HG03064 (cell line): ENCODE results near the gene HS6ST1.

Experiments used
- ATAC-seq: cut with Tn5 transposase; IDR thresholded peaks from one replicate; pipeline ENCODE4 v1.9.1; 2021; ENCODE audit warnings: low read depth; ENCODE audit not compliant: unreplicated experiment

HS6ST1 gene

GRCh38 chr2:128350736-128351135, 32.1 kb upstream of the HS6ST1 start:
- no peak for ATAC-seq

- no peak for ATAC-seq
Measured at GRCh38 chr2:128348701-128349100, 30.0 kb upstream of the HS6ST1 start.

DNA sequence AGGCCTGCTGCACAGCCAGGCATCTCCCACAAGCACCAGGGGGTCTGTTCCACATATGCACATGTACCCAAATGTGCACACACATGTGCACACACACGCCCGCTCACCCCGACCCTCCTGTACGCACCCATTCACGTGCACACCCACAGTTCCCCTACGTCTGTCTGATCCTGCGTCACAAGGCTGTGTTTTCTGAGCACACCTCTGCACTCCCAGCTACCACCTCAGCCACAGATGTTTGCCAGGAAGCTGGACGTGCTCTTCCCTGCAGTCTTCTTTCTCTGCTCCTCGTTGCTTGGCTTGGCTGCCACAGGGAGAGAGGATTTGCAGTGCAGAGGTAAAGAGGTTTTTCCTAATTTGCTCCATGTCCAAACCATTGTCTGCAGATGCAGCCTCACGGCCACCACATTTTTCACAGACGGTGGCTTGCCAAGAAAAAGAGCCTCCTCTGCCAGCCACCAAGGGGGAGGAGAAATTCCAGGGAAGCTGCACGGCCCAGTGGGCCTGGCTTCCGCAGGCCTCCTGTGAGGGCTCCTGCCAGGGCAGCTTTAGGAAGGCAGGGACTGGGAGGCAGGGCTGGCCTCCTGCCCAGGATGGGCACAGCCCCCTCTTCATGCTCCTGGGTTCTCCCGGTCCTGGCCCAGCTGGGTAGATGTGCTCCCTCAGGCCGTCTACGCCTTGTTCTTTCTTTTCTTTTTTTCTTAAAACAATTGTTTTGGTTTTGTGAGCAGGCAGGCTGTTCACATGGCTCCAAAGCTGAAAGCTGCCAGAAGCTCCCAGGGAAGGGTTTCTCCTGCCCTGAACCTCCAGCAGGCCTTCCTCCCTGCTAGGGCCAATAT, 29.3 kb upstream of the HS6ST1 start:
- no peak for ATAC-seq

- ATAC-seq = no peak
Measured at GRCh38 chr2:128347171-128347558, 28.5 kb upstream of the HS6ST1 start.

DNA sequence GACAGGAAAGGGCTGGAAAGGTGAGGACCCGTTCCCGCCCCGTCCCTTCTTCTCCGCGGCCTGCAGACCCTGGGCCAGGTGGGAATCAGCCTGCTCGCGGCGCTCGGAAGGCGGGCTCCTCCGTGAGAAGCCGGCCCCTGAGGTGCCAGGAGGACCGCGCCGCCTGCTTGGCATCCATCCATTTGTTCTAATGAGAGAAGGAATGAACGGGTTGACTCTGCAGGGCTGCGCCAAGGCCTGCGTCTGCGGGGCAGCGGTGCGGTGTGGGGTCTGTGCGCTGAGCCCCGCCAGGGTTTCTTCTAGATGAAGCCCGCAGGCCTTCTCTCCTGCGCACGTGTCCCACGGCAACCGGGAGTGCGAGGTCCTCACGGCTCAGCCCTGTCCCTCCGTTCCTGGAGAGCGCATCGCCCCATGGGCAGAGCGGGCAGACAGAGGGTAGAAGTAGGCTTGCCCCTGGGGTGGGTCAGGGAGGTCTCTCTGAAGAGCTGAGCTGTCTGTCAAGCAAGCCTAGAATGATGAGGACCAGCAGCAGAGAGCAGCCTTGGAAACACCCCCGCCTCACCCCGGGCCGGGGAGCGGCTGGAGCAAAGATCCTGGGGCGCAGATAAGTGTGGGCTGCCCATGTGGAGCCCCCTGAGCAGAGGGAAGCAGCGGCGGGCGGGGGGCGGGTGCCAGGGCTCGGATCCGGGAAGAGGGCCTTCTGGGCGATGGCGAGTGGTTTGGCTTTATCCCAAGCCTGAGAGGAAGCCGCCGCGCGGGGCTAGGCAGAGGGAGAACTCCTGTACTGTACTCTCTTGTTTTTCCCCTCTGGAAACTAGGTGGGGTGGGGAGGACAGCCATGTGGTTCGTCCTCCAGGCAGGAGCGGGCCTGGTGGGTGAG, 27.9 kb upstream of the HS6ST1 start:
- ATAC-seq = no peak

GRCh38 chr2:128345436-128346165, 26.9 kb upstream of the HS6ST1 start:
- ATAC-seq = no peak

DNA sequence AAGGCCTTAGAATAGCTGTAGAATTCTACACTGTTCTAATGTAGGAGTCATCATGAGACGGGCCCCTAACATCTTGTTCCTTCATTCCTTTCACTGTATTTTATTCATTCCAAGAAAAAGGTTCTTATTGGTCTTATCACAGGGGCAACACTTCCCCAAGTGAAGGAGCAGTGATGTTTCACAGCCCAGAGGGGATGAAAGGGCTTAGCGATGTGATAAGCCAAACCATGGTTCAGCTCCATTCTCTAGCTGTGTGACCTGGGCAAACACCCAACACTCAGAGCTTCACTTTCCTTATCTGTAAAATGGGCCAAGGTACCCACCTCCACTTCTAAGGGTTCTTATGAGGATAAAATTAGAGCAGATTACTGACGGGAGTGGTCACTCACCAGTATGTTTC, 25.4 kb upstream of the HS6ST1 start:
- ATAC-seq = no peak

DNA sequence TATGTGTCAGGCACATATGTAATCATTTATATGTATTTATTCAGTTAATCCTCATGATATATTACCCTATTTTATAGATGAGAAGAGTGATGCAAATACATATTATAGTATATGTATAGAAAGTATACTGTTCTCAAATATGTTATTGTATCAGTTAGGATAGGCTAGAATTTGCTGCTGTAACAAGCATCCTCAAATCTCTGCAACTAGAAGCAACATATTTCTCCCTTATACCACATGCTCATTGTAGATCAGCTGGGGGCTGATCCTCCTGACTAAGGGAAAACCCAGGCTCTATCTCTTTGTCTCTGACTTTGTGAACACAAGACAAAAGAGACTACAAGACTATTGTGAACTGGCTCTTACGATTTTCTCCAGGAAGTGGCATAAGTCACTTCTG, 24.8 kb upstream of the HS6ST1 start:
- no peak for ATAC-seq

GRCh38 chr2:128342550-128342949, 23.9 kb upstream of the HS6ST1 start:
- ATAC-seq = no peak

DNA sequence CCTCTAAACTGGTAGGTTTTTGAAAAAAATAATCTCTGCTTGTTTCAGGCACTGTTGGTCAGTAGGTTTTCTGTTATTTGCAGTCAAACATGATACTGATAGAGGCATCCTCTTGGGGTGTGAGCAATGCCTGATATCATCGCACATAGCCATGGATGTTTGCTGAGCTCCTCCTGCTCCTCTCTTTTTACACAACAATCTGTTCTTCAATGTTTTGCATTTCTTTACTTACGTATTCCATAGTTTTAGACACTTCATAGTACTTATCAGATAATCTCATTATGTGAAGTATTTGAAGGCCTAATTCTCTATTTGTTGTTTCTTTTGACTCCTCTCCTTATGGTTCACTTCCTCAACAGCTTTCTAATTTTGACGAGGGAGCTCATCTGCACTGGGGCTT, 23.0 kb upstream of the HS6ST1 start:
- no peak for ATAC-seq

DNA sequence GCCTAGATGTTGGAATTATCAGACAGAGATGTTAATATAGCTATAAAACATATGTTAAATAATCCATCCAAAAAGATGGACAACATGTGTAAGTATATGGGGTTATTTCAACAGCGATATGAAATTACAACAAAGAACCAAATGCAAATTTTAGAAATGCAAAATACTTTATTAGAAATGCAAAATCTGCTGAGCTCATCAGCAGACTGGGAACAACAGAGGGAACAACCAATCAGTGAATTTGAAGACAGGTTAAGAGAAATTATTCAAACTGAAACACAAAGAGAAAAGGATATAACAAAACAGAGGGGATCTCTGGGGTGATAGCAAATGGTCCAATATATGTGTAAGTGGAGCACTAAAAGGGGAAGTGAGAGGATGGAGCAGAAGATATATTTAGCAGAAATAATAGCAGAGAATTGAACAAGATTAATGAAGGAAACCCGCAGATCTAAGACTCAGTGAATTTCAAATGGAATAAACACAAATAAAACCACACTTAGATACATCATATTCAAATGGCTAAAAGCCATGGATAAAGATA, 13.5 kb upstream of the HS6ST1 start:
- no peak for ATAC-seq

DNA sequence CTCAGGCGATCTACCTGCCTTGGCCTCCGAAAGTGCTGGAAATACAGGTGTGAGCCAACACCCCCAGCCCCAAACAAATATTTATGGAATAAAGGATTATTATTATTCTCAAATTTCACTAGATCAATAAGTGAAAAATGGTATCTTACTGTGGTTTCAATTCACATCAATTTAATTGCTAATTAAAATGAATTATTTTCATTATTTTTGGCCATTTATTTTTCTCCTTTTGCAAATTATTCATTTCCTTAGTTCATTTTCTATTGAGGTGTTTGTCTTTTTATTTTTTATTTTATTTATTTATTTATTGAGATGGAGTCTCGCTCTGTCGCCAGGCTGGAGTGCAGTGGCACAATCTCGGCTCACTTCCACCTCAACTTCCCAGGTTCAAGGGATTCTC, 11.9 kb upstream of the HS6ST1 start:
- ATAC-seq = no peak

DNA sequence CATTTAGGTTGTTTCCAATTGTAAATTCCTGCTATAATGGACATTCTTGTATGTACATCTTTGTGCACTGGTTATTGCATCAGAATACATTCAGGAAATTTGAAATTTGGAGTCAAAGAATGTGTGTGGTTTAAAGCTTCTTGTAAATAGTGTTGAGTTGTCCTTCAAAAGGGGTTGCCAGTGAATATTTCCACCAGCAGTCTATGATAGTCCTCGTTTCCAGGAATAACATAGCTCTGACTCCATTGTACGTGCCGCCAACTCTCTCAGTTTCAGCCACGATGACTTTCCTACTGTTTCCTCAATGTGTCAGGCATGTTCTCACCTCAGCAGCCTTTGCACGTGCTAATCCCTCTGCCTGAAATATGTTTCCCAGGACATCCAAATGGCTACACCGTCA, 10.9 kb upstream of the HS6ST1 start:
- no peak for ATAC-seq

DNA sequence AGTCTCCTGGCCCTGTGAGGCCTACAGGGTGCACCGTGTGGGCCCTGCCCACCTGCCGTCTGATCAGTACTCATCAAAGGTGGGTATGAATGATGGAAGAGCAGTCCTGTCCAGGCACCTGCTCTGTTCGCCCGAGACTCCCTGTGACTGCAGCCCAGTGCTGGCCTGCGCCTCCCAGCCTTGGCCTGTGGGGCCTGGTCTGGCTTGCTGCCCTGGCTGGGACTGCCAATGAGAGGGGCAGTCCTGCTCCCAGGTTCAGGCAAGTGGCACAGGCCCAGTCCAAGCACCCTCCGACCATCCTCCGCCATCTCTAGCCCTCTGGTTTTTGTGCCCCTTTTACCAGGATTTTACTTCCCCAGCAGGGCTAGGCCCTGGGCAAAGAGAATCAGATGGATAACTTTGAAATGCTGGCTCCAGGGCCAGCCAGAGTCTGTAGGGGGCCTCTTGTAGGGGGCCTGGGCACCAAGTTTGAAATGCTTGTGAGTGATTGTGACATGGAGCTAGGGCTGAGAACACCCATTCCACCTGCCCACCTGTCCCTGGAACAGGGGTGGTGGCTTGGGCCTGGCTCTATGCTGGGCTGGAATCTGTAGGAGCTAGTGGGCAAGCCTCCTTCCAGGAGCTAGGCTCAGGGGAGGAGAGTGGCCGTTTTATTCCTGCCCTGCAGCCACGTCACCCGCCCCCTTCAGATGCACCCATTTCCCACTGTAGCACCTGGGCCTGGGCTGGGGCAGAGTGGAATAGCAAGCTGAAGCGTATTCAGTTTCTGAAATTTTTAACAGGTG, 8.7 kb upstream of the HS6ST1 start:
- no peak for ATAC-seq

DNA sequence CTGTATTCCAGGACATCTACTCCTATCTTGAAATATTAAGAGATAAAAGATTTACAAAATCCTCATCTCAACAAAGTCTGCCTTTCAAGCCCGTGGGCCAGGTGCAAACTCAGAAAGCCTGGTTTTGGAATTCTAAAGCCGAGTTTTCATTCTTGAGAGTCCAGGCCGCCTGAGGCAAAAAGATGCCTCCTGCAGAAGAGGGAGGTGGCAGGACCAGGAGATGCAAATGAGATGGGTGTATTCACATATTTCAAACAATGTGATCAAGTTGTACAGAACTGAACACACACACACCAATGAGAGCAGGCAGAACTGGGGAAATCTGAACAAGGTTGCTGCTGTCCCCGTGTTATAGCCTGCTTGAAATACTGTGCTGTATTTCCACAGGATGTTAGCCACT, 7.7 kb upstream of the HS6ST1 start:
- no peak for ATAC-seq

- ATAC-seq = no peak
Measured at GRCh38 chr2:128325611-128326181, 7.0 kb upstream of the HS6ST1 start.

DNA sequence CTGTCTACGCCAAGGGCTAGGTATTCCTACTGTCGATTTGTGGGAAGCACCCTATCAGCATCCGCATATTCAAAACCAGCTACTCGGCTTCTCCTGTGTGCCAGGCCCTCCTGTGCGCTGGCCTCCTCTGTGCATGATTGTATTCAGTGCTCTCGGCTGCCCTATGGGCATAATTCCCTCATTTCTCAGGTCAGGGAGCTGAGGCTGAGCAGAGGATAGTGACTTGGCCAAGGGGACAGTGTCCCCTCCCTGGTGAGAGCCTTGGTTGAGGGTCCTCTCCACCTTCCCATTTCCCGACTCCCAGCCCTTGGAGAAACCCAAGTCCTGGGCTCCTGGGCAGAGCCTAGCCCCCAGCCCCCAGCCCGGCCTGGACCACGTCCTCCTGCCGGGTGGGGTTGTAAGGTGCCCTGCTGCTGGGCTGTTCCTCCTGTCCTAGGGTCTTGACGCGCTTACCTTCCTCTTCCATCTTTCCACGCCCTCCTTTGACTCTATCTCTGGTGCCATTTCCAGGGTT, 6.3 kb upstream of the HS6ST1 start:
- no peak for ATAC-seq

DNA sequence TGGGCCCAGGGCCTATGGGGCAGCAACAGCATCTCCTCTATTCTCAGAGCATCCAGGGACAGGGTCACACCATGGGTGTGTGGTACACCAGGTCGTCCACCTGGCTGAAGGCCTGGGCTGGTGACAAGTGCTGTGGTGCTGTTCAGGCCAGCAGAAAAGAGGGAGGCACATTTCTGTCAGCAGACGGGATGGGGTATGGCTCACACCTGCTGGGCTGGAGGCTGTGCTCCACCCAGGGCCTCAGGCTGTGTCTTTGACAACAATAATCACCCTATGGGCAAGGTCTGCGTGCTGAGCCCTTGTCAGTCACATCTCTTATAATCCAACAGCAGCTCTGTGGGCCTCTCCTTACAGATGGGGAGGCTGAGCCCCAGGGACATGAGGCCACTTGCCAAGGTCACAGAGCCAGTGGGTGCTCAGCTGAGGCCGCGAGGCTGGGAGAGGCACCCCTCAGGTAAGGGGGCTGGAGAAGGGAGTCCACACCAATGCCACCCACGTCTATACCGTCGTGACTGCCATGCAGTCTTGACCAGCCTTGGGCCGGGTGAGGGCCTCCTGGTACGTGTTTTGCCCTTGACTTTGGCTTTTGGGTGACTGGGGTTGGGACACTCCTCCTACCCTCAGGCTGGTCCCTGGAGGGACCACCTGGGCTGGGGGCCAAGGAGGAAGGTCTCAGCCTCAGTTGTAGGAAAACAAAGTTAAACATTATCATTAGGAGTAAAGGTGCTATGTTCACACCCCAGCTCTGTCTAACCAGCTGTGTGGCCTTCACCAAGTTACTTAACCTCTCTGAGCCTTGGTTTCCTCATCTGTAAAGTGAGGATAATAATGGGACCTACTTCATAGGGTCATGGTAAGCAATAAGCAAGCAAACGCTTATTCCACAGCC, 5.6 kb upstream of the HS6ST1 start:
- ATAC-seq = no peak

GRCh38 chr2:128323555-128323931, 4.9 kb upstream of the HS6ST1 start:
- no peak for ATAC-seq
